Heart right ventricle (tissue), 16 donors: ENCODE measurements around the gene FANCD2OS. TPM values are rescaled to one million over a fixed set of nuclear protein-coding genes. Genes with fewer than 3 reads are reported as not detected.
"Not testable (repeated sequence)": the region's sequence is repeated elsewhere in the genome, so short reads cannot be mapped to it uniquely, and the experiment has no call there.

Experiments used
- ATAC-seq, 8 donors: fragments of 200-7000 bp; cut with Tn5 transposase; one replicate each; pipeline ENCODE4 v1.9.1; 2020; ENCODE audit warnings: mild to moderate bottlenecking in 8 of 8, moderate library complexity in 8 of 8, moderate number of reproducible peaks in 1 of 8
- DNase-seq, 2 donors: peaks; one replicate each; pipeline ENCODE4 v3.0.0-alpha.2; 2020
- H3K27ac ChIP-seq, 10 donors: fragments of 200-600 bp; sonication (generic) in 2 of 10; one replicate each; pipeline versions ENCODE4 v1.5.0 to v1.8.0; 2020 to 2022; ENCODE audit warnings: mild to moderate bottlenecking in 3 of 10
- H3K27me3 ChIP-seq, 7 donors: fragments of 200-600 bp; one replicate each; pipeline ENCODE4 v1.8.0; 2021 to 2022; ENCODE audit warnings: mild to moderate bottlenecking in 2 of 7
- H3K36me3 ChIP-seq, 9 donors: fragments of 200-600 bp; sonication (generic) in 1 of 9; one replicate each; pipeline versions ENCODE4 v1.5.0 to v1.8.0; 2020 to 2022; ENCODE audit warnings: mild to moderate bottlenecking in 2 of 9
- H3K4me1 ChIP-seq, 9 donors: fragments of 200-600 bp; sonication (generic) in 1 of 9; one replicate each; pipeline versions ENCODE4 v1.5.0 to v1.8.0; 2020 to 2022; ENCODE audit warnings: mild to moderate bottlenecking in 4 of 9
- H3K4me3 ChIP-seq, 10 donors: fragments of 200-600 bp; sonication (generic) in 2 of 10; one replicate each; pipeline versions ENCODE4 v1.5.0 to v1.8.0; 2020 to 2022; ENCODE audit warnings: mild to moderate bottlenecking in 7 of 10, moderate library complexity in 2 of 10
- H3K9me3 ChIP-seq, 11 donors: fragments of 200-600 bp in 10 of 11; sonication (generic) in 2 of 11; one replicate each; pipeline versions ENCODE4 v1.5.0 to v1.8.0; 2013 to 2022; ENCODE audit warnings: mild to moderate bottlenecking in 2 of 11, control low read depth in 1 of 11, moderate library complexity in 1 of 11
- CTCF ChIP-seq, 9 donors: fragments of 200-600 bp; sonication (generic) in 2 of 9; IDR thresholded peaks; one replicate each; pipeline versions ENCODE4 v1.5.0 to v1.8.0; 2021 to 2022; ENCODE audit warnings: antibody characterized with exemption in 9 of 9, mild to moderate bottlenecking in 5 of 9, moderate library complexity in 1 of 9
- WGBS, 2 donors: extraction: QIAGEN DNeasy Blood & Tissue Kit; methylation state at CpG; one replicate each; pipeline ENCODE4 v1.1.7; 2013; ENCODE audit warnings: inconsistent platforms in 1 of 2; 5-methylcytosine and 5-hydroxymethylcytosine counted together
- intact Hi-C, 10 donors: fragments of 100-400 bp; cut with DNase I; formaldehyde crosslinking; loops; one replicate each; pipeline versions ENCODE4 v1.11.1 to v1.14.2; 2022
- polyA plus RNA-seq, 2 donors: library from polyadenylated mRNA; stranded (reverse); fragments of 200-250 nt; gene quantifications; one replicate each; pipeline ENCODE4 v1.2.3, GENCODE V29; 2013
- total RNA-seq, 10 donors: library from RNA; stranded (reverse); fragmentation: NEBNext Ultra II Directional in 3 of 10; extraction: Animal tissue kit (Norgen Biotek cat#: 25700) in 3 of 10; gene quantifications; one replicate each; pipeline versions ENCODE4 v1.2.1 to v1.2.4, GENCODE V29; 2021 to 2023
- donor health status: Arrhythmogenic right ventricular cardiomyopathy.
- donor health status: ischemic (EF 13 %, LVEDD 7.1; RV severe dilation, severe dysfunction).
- donor health status: healthy with polysubstance abuse.
- donor health status: DM: no; HTN: yes; CAD: no.
- donor health status: DM: no; HTN: no; CAD: no.
- donor health status: ischemic (EF 25% LVEDD 6.9; RV normal size, moderate dysfunction).
- donor health status: ischemic (EF 25% LVEDD 5.7; RV mildly dilated, moderate dysfunction).
- donor health status: healthy.
- donor health status: DM: yes; HTN: yes; CAD: no.
- donor health status: Ischemic cardiomyopathy.
- donor health status: ischemic (EF 35%, LVEDD 5.7; RV mildly dilated, moderate dysfunction).
- donor health status: nonischemic (EF 11% LVEDD 7.7; RV severe dilation, severe dysfunction).
- donor health status: DM: yes; HTN: yes; CAD: no.
- donor health status: PGD.
- donor health status: ischemic (EF 29% LVEDD 5.4; RV normal size, mild dysfunction).
- donor health status: nonischemic (EF 23%, LVEDD 6.1; RV moderate dilation, normal function).

Gene FANCD2OS
- total and polyA plus RNA-seq, 12 donors: not detected

- WGBS, 2 donors: 98 to 100% methylated on average over 1 of the region's 1 CpG
- H3K4me3 ChIP-seq: no peak overlapping the region
- H3K27me3 ChIP-seq: no peaks in the 10 kb centered on the region
- no peak for ATAC-seq
- H3K27ac ChIP-seq: no peak overlapping the region
- TF ChIP-seq CTCF (IDR thresholded peaks at IDR 0.05): no peak
- H3K9me3 ChIP-seq: no peaks in the 10 kb centered on the region
- intact Hi-C loops: no loop called here
- no peak for DNase-seq
- H3K36me3 ChIP-seq: peaks cover 0 to 47% (median 0%) of the 10 kb centered on the region in 9 donors
- no peaks in the 10 kb centered on the region for H3K4me1 ChIP-seq
These were observed 22.3 kb downstream of the FANCD2OS start for GRCh38 chr3:10085738-10086137.

- WGBS, 2 donors: 89 to 93% methylated on average over 4 of the region's 4 CpGs
- H3K4me3 ChIP-seq: no peak overlapping the region
- H3K4me1 ChIP-seq: no peaks in the 10 kb centered on the region
- H3K27ac ChIP-seq: no peak overlapping the region
- DNase-seq: no peak
- intact Hi-C loops: no loop called here
- H3K36me3 ChIP-seq: peaks cover 0 to 45% (median 0%) of the 10 kb centered on the region in 9 donors
- no peaks in the 10 kb centered on the region for H3K9me3 ChIP-seq
- no peaks in the 10 kb centered on the region for H3K27me3 ChIP-seq
- no peak for ATAC-seq
- no peak for TF ChIP-seq CTCF (IDR thresholded peaks at IDR 0.05)
These were observed 26.2 kb downstream of the FANCD2OS start for GRCh38 chr3:10081871-10082270.

- H3K27me3 ChIP-seq: no peaks in the 10 kb centered on the region
- no peak overlapping the region for H3K4me3 ChIP-seq
- peaks cover 0 to 14% (median 0%) of the 10 kb centered on the region in 9 donors for H3K36me3 ChIP-seq
- no peak overlapping the region for H3K27ac ChIP-seq
- intact Hi-C loops: no loop called here
- H3K4me1 ChIP-seq: no peaks in the 10 kb centered on the region
- ATAC-seq (no peak), DNase-seq (no peak)
- H3K9me3 ChIP-seq: no peaks in the 10 kb centered on the region
- no peak for TF ChIP-seq CTCF (IDR thresholded peaks at IDR 0.05)
These were observed 33.4 kb downstream of the FANCD2OS start for GRCh38 chr3:10074666-10075065.

GRCh38 chr3:10070077-10070476 is 38.0 kb downstream of the FANCD2OS start:
- H3K9me3 ChIP-seq, ATAC-seq, H3K4me3 ChIP-seq, intact Hi-C loops, DNase-seq, H3K27ac ChIP-seq, H3K27me3 ChIP-seq, H3K4me1 ChIP-seq: not testable (repeated sequence)
- 97 to 98% methylated on average over 23 to 30 of the region's 33 CpGs for WGBS, 2 donors
- peaks cover 0 to 36% (median 0%) of the 10 kb centered on the region in 9 donors for H3K36me3 ChIP-seq

GRCh38 chr3:10055097-10055496 is 53.0 kb downstream of the FANCD2OS start:
- no peaks in the 10 kb centered on the region for H3K27me3 ChIP-seq
- H3K27ac ChIP-seq: no peak overlapping the region
- no peak overlapping the region for H3K4me3 ChIP-seq
- DNase-seq: no peak
- peaks cover 0 to 15% (median 0%) of the 10 kb centered on the region in 9 donors for H3K36me3 ChIP-seq
- no peaks in the 10 kb centered on the region for H3K9me3 ChIP-seq
- no peak for TF ChIP-seq CTCF (IDR thresholded peaks at IDR 0.05)
- intact Hi-C loops: no loop called here
- no peaks in the 10 kb centered on the region for H3K4me1 ChIP-seq
- 99% methylated on average over 4 of the region's 4 CpGs for WGBS, 2 donors
- ATAC-seq: no peak

Other genes starting within 250 kb of the FANCD2OS start
- gene CIDEC, start 228.0 kb downstream of the FANCD2OS start, total RNA-seq: 10 to 100 TPM in 2 of 10 donors, 1 to 10 TPM in 5, under 1 TPM in 2, not detected in 1; 0.27 to 18.3 (median 4.4) TPM
- gene CIDEC, start 228.0 kb downstream of the FANCD2OS start, polyA plus RNA-seq: 10 to 100 TPM in 1 of 2 donors, 1 to 10 TPM in 1; 8.0 to 25.3 TPM
- gene JAGN1, start 217.6 kb downstream of the FANCD2OS start, total RNA-seq: 10 to 100 TPM; 13.8 to 25.0 (median 18.0) TPM
- 10 to 100 TPM; 23.2 to 69.3 TPM for gene JAGN1, start 217.6 kb downstream of the FANCD2OS start, polyA plus RNA-seq
- 1 to 10 TPM in 4 of 10 donors, under 1 TPM in 6; 0.16 to 2.3 (median 0.92) TPM for gene IL17RE, start 205.4 kb downstream of the FANCD2OS start, total RNA-seq
- gene IL17RE, start 205.4 kb downstream of the FANCD2OS start, polyA plus RNA-seq: 1 to 10 TPM; 1.3 to 1.6 TPM
- gene IL17RC, start 191.2 kb downstream of the FANCD2OS start, total RNA-seq: 10 to 100 TPM; 18.6 to 36.2 (median 27.9) TPM
- gene IL17RC, start 191.2 kb downstream of the FANCD2OS start, polyA plus RNA-seq: 10 to 100 TPM; 40.7 to 62.3 TPM
- gene CRELD1, start 174.4 kb downstream of the FANCD2OS start, total RNA-seq: 10 to 100 TPM; 49.5 to 76.5 (median 65.4) TPM
- gene CRELD1, start 174.4 kb downstream of the FANCD2OS start, polyA plus RNA-seq: 10 to 100 TPM; 58.0 to 92.1 TPM
- gene PRRT3, start 155.8 kb downstream of the FANCD2OS start, total RNA-seq: 1 to 10 TPM in 6 of 10 donors, under 1 TPM in 4; 0.45 to 2.0 (median 1.4) TPM
- under 1 TPM; 0.54 to 0.95 TPM for gene PRRT3, start 155.8 kb downstream of the FANCD2OS start, polyA plus RNA-seq
- gene EMC3, start 121.4 kb downstream of the FANCD2OS start, total RNA-seq: 100 to 1,000 TPM in 3 of 10 donors, 10 to 100 TPM in 7; 57.7 to 130 (median 77.0) TPM
- 100 to 1,000 TPM in 1 of 2 donors, 10 to 100 TPM in 1; 26.3 to 160 TPM for gene EMC3, start 121.4 kb downstream of the FANCD2OS start, polyA plus RNA-seq
- gene FANCD2, start 81.8 kb downstream of the FANCD2OS start, total RNA-seq: 1 to 10 TPM in 7 of 10 donors, under 1 TPM in 3; 0.55 to 3.2 (median 1.1) TPM
- gene FANCD2, start 81.8 kb downstream of the FANCD2OS start, polyA plus RNA-seq: 1 to 10 TPM in 1 of 2 donors, under 1 TPM in 1; 0.35 to 1.1 TPM
- gene BRK1, start 7.4 kb upstream of the FANCD2OS start, total RNA-seq: 100 to 1,000 TPM in 2 of 10 donors, 10 to 100 TPM in 8; 80.3 to 101 (median 94.8) TPM
- 100 to 1,000 TPM in 1 of 2 donors, 10 to 100 TPM in 1; 62.0 to 151 TPM for gene BRK1, start 7.4 kb upstream of the FANCD2OS start, polyA plus RNA-seq
- 10 to 100 TPM; 10.3 to 19.3 (median 12.0) TPM for gene VHL, start 33.5 kb upstream of the FANCD2OS start, total RNA-seq
- 10 to 100 TPM in 1 of 2 donors, 1 to 10 TPM in 1; 9.4 to 18.4 TPM for gene VHL, start 33.5 kb upstream of the FANCD2OS start, polyA plus RNA-seq
- 1 to 10 TPM in 9 of 10 donors, under 1 TPM in 1; 0.92 to 3.6 (median 1.5) TPM for gene IRAK2, start 56.7 kb upstream of the FANCD2OS start, total RNA-seq
- under 1 TPM; 0.73 to 0.84 TPM for gene IRAK2, start 56.7 kb upstream of the FANCD2OS start, polyA plus RNA-seq
- gene TATDN2, start 140.2 kb upstream of the FANCD2OS start, total RNA-seq: 10 to 100 TPM; 14.7 to 19.6 (median 17.7) TPM
- gene TATDN2, start 140.2 kb upstream of the FANCD2OS start, polyA plus RNA-seq: 10 to 100 TPM in 1 of 2 donors, 1 to 10 TPM in 1; 9.6 to 16.1 TPM
- gene GHRL, start 184.7 kb upstream of the FANCD2OS start, total RNA-seq: 1 to 10 TPM in 1 of 10 donors, under 1 TPM in 6, not detected in 3; 0.32 to 1.0 (median 0.81) TPM
- gene GHRL, start 184.7 kb upstream of the FANCD2OS start, polyA plus RNA-seq: under 1 TPM; 0.12 to 0.88 TPM
- 10 to 100 TPM; 48.0 to 69.6 (median 52.4) TPM for gene SEC13, start 212.9 kb upstream of the FANCD2OS start, total RNA-seq
- 100 to 1,000 TPM in 1 of 2 donors, 10 to 100 TPM in 1; 28.4 to 175 TPM for gene SEC13, start 212.9 kb upstream of the FANCD2OS start, polyA plus RNA-seq